Colonic mucosa (tissue), 4 donors: ENCODE results near the gene GNAO1. TPM values are rescaled to one million over a fixed set of nuclear protein-coding genes. Genes with fewer than 3 reads are reported as not detected.

ENCODE experiments used
- DNase-seq: peaks from one replicate; pipeline ENCODE4 v3.0.0-alpha.2; 2020
- H3K27ac ChIP-seq: fragments of 200-600 bp; one replicate; pipeline ENCODE4 v1.8.0; 2021
- H3K27me3 ChIP-seq: fragments of 200-600 bp; one replicate; pipeline ENCODE4 v1.8.0; 2021
- H3K36me3 ChIP-seq: fragments of 200-600 bp; one replicate; pipeline ENCODE4 v1.8.0; 2021
- H3K4me1 ChIP-seq: fragments of 200-600 bp; one replicate; pipeline ENCODE4 v1.8.0; 2021; ENCODE audit warnings: mild to moderate bottlenecking
- H3K4me3 ChIP-seq: fragments of 200-600 bp; one replicate; pipeline ENCODE4 v1.8.0; 2021
- H3K9ac ChIP-seq, 2 donors: one replicate each; pipeline ENCODE4 v1.7.0; 2013; ENCODE audit warnings: control low read depth in 2 of 2, low read depth in 2 of 2, low read length in 2 of 2
- H3K9me3 ChIP-seq: fragments of 200-600 bp; one replicate; pipeline ENCODE4 v1.8.0; 2021
- intact Hi-C: fragments of 100-400 bp; cut with DNase I; formaldehyde crosslinking; loops from one replicate; pipeline ENCODE4 v1.14.1; 2022
- total RNA-seq, 2 donors: library from RNA; stranded (reverse); fragmentation: NEBNext Ultra II Directional in 1 of 2; extraction: Animal tissue kit (Norgen Biotek cat#: 25700) in 1 of 2; gene quantifications; one replicate each; pipeline ENCODE4 v1.2.1, GENCODE V29; 2021
- TF ChIP-seq, protein P1 (sequence below): fragments of 200-600 bp; IDR thresholded peaks from one replicate; pipeline ENCODE4 v1.8.0; 2022; ENCODE audit warnings: antibody characterized with exemption, mild to moderate bottlenecking
- donor health status: healthy.
- donor health status: DM: no; HTN: no; CAD: no.
- donor health status: DM: no; HTN: no; CAD: no.

Gene GNAO1
- total RNA-seq, 2 donors from 2014 or later, result 1.7 to 10.8 TPM

DNA sequence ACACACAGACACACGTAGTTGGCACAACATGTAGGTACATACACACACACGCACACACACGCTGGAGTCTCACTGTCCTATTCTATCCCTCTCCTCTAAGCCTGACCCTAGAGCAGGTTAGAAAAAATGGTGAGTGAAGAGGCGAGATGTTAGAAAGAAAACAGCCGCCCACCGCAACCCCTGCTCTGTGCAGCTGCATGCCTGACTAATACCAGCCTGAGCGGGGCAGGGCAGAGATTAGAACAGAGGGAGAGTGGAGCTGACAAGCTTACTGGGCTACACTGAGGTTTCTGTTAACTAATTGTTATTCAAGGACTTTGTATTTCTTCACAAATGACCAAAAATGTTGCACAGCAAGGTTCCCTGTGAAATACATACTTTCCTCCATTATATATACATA lies 174.3 kb downstream of the GNAO1 start:
- intact Hi-C loops, result no loop called here
- no peak overlapping the region for H3K27ac ChIP-seq
- peaks cover 6% of the 10 kb centered on the region for H3K36me3 ChIP-seq
- TF ChIP-seq, protein P1, sequence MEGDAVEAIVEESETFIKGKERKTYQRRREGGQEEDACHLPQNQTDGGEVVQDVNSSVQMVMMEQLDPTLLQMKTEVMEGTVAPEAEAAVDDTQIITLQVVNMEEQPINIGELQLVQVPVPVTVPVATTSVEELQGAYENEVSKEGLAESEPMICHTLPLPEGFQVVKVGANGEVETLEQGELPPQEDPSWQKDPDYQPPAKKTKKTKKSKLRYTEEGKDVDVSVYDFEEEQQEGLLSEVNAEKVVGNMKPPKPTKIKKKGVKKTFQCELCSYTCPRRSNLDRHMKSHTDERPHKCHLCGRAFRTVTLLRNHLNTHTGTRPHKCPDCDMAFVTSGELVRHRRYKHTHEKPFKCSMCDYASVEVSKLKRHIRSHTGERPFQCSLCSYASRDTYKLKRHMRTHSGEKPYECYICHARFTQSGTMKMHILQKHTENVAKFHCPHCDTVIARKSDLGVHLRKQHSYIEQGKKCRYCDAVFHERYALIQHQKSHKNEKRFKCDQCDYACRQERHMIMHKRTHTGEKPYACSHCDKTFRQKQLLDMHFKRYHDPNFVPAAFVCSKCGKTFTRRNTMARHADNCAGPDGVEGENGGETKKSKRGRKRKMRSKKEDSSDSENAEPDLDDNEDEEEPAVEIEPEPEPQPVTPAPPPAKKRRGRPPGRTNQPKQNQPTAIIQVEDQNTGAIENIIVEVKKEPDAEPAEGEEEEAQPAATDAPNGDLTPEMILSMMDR, result no peak
- no peaks in the 10 kb centered on the region for H3K9me3 ChIP-seq
- DNase-seq, result no peak
- H3K4me3 ChIP-seq, result no peak overlapping the region
- no peaks in the 10 kb centered on the region for H3K4me1 ChIP-seq
- H3K9ac ChIP-seq, result no peak overlapping the region
- H3K27me3 ChIP-seq, result no peaks in the 10 kb centered on the region

DNA sequence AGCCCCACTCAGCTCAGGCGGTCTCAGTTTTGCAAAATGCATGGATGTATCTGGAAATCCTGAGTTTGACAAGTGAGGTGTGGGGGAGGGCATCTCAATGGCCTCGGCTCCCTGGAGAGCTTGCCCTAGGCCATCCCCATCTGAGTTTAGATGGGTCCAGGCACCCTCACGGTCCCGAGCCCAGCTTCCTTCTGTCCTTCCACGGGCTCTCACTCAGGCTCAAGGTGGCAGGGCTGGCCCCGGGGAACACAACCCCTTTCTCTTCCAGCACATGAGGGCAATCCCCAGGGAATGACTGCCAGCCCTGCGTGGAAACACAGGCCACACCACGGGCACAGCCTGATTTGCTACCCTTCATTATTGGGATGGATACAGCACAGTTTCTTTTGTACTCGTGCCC lies 175.7 kb downstream of the GNAO1 start:
- Histone ChIP-seq H3K4me3 (no peak overlapping the region), H3K4me1 (no peaks in the 10 kb centered on the region), H3K36me3 (peaks cover 5% of the 10 kb centered on the region), H3K9me3 (no peaks in the 10 kb centered on the region), H3K27me3 (no peaks in the 10 kb centered on the region), H3K27ac (no peak overlapping the region), H3K9ac (no peak overlapping the region)
- TF ChIP-seq, protein P1, result no peak
- intact Hi-C loops, result no loop called here
- DNase-seq, result no peak

DNA sequence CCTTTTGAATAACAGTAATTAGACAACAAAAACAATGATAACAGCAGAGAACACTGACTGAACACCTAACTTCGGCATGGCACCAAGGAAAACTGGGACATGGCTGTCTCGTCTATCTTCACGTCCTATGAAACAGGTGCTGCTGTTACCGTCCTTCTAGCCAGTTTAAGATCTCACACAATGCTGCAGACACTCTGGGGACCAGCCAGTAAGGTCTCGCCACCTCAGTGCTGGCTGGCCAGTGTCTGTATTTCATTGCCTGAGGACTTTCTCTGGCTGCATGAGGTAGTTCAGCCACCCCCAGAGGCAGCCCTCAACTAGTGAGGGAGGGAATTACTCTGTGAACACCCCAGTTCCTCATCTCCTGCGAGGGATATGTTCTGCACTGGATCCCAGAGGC lies 176.5 kb downstream of the GNAO1 start:
- H3K27me3 ChIP-seq, result no peaks in the 10 kb centered on the region
- H3K4me3 ChIP-seq, result no peak overlapping the region
- intact Hi-C loops, result no loop called here
- H3K27ac ChIP-seq, result no peak overlapping the region
- TF ChIP-seq, protein P1, result no peak
- DNase-seq, result no peak
- no peaks in the 10 kb centered on the region for H3K4me1 ChIP-seq
- H3K36me3 ChIP-seq, result no peaks in the 10 kb centered on the region
- no peak overlapping the region for H3K9ac ChIP-seq
- H3K9me3 ChIP-seq, result no peaks in the 10 kb centered on the region

DNA sequence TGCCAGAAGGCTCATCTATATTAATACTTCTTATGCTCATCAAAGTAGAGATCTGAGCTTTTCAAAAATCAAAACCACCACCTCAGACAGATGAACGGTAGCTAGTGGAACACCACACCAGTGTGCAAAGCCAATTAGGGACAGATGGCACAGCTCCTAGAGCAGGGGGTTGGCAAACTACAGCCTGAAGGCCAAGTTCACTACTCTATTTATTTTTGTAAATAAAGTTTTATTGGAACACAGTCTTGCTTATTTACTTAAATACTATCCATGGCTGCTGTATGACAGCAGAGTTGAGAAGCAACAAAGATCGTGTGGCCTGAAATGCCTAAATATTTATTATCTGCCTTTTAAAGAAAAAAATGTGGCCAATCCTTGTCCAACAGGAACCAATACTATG lies 177.3 kb downstream of the GNAO1 start:
- TF ChIP-seq, protein P1, result no peak
- intact Hi-C loops, result no loop called here
- H3K36me3 ChIP-seq, result no peaks in the 10 kb centered on the region
- no peaks in the 10 kb centered on the region for H3K9me3 ChIP-seq
- no peak overlapping the region for H3K4me3 ChIP-seq
- no peak overlapping the region for H3K27ac ChIP-seq
- no peaks in the 10 kb centered on the region for H3K27me3 ChIP-seq
- H3K9ac ChIP-seq, result no peak overlapping the region
- DNase-seq, result no peak
- H3K4me1 ChIP-seq, result no peaks in the 10 kb centered on the region

DNA sequence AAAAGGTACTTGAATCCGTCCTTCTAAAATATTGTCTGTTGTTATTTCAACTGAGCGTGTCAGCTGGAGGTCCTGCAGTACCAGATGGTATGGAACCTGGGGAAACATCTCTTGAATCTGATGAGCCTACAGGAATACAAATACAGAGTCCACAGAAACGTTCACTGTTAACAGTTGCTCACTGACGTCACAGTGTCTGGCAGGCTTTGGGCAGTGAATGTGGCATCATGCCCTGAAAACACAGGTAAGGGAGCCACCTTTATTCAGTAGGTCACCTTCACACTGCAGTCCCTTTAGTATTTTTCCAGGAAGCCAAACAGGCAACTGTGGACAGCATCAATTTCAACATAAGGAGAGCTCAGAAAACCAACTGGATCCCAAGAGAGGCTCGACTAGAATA lies 177.9 kb downstream of the GNAO1 start:
- H3K4me1 ChIP-seq, result no peaks in the 10 kb centered on the region
- TF ChIP-seq, protein P1, result no peak
- H3K36me3 ChIP-seq, result no peaks in the 10 kb centered on the region
- H3K27me3 ChIP-seq, result no peaks in the 10 kb centered on the region
- H3K27ac ChIP-seq, result no peak overlapping the region
- intact Hi-C loops, result no loop called here
- no peak overlapping the region for H3K9ac ChIP-seq
- H3K4me3 ChIP-seq, result no peak overlapping the region
- no peaks in the 10 kb centered on the region for H3K9me3 ChIP-seq
- DNase-seq, result no peak
